ENCODE data around the gene ADCK1.
"Not testable (repeated sequence)": the region's sequence is repeated elsewhere in the genome, so short reads cannot be mapped to it uniquely, and the experiment has no call there.

Gene ADCK1

DNA sequence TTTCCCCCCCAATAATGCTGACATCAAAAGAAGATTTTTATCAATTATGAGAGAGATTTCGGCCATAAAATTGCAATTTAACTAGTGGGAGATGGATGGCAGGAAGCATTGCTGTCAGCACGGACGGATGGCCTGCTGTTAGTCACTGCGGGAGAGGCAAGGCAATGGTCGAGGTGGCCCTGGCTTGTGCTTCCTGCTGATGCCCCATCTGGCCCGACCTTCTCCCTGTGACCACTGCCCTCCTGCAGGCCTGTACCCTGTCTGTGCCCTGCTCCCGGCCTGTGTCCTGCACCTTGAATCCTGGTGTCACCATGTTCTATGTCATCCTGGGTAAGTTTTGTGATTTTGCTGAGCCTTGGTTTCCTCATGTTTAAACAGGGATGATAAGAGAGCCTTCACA lies 67.6 kb downstream of the ADCK1 start:
- DNase-seq = no peak

DNA sequence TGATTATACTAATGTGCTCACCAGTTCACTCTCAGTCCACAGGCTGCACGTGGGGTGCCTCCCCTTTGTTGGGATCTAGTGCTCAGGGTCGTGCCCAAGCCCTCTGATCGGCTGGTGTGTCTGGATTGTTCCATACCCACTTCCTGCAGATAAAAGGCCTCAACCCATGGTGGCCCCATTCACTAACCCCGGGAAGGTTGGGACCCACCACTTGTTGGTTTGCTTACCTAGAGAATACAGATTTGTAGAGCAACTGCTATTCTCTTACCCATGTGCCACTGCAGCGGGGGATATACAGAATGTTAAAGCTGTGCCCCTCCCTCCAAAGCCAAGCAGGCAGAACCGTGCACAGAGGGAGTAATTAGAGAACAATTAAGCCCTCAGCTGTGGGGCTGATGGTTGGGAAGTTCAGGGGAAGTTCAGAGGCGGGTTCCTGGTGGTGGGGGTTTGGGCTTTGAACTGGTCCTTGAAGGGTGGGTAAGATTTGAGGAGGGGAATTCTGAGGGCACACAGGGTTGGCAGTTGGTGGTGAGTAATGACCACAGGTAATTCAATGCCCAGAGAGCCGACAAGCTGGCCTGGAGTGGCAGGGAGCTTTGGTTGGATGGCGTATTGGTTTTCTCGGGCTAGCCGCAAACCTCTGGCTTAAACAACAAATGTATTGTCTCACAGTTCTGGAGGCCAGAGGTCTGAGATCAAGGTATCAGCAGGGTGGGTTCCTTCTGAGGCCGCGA lies 68.8 kb downstream of the ADCK1 start:
- no peak for DNase-seq

DNA sequence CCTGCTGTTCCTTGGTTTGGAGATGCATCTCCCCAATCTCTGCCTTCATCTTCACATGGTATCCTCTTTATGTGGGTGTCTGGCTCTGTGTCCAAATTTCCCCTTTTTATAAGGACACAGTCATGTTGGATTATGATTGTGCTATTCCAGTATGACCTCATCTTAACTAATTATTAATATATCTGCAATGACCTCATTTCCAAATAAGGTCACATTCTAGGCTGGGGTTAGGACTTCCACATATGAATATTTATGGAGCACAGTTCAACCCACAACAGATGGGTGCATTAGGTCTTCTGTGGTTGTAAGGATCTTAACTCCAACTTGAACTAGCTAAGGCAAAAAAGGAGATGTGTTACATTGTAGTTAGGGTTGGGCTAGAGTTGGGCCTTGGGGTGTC lies 69.4 kb downstream of the ADCK1 start:
- DNase-seq = no peak

DNA sequence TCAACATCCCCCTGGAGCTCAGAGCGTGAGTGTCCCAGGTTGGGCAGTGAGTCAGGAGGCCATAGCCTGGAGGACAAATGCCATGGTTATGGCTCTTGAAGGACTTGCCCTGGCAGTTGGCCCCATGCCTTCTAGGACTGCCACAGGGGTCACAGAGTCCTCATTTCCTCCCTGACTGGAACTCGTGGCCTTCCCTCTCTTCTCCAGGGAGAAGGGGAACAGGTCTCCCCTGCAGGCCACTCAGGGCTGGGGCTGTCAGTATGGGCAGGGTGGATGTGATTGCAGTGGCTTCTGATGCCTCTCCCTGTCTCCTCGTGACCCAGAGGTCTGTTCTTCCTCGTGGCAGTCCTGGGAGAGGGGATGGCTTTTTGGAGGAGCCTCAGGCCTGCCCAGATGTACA lies 70.7 kb downstream of the ADCK1 start:
- DNase-seq = no peak

DNA sequence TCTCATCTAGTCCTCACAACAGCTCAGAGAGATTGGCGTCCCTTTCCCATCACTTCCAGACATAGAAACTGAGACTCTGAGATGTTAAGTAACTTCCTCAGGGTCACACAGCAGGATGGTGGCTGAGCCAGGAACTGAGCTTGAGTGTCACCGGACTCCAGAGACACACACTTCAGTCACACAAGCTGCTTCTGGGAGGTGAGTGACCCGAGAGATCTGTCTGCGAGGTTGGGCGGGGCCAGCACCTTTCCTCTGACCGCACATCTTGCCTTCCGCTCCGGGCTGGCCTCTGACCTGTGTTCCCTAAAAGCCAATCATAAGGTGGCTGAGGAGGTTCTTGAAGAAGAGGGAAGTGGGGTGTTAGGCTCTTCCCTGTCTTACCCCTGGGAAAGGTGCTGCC lies 72.2 kb downstream of the ADCK1 start:
- no peak for DNase-seq

DNA sequence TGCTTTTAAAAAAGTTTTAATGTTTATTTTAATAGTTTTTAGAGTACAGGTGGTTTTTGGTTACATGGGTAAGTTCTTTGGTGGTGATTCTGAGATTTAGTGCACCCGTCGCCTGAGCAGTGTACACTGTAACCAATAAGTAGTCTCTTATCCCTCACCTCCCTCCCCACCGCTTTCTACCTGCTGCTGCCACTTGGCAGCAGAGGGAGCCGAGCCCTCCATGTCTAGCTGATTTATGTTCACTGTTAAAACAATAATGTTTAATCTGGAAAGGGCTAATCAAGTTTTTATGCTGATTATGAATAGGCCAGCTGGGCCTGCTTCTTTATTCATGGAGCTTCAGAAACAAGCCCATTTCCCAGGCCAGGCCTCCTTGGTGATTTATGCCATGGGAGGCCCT lies 73.1 kb downstream of the ADCK1 start:
- no peak for DNase-seq

DNA sequence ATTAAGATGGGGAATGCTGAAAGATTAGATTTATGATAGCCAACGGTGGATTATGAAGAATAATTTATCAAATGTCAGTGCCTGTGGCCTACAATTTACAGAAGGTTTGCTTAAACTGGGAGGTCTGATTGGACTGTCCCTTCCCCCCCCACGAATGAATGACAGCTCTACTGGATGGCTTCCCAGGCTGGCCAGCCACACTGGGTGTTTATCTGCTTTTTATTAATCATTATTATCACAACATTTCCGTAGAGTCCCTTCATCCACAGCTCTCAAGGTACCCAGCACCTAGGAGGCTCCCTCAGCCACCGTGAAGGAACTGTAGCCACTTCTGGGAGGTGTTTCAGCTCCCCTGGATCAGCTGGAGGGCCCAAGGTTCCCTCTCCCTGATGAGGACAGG lies 78.9 kb downstream of the ADCK1 start:
- no peak for DNase-seq

DNA sequence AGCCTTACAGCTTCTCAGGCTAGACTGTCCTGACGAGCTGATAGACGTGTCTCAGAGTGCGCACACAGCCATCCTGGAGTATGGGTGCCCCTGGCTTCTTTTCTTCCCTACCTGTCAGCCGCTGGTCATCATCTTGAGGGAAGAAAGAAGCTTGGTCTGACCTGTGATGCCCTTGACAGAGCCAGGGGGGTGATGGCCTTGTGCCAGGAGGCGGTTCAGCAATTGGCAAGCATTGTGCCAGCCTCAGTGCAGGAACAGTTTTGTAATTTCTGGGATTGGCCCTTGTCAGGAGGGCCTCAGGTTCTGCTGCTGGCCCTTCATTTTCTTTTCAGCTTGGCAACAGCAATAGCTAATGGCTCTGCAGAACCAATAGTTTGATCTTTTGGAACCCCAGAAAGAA lies 80.1 kb downstream of the ADCK1 start:
- DNase-seq = no peak

DNA sequence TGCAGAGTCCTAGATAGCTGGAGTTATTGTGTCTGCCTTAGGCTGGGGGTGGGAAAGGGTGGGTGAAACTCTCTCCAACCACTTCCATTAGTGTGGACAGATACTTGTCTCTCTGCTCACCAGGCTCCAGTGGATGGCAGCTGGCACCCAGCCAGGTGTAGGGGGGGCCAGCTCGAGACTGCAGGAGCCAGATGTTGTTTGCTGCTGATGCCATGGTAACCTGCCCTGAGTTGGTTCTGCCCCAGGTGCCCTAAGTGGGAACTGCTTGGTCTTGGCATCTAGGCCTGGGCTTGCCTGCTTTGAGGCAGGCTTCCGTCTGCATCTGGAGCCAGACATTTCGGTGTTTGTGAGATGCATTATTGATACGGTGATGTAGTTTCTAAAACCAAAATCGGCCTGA lies 82.2 kb downstream of the ADCK1 start:
- DNase-seq = no peak

DNA sequence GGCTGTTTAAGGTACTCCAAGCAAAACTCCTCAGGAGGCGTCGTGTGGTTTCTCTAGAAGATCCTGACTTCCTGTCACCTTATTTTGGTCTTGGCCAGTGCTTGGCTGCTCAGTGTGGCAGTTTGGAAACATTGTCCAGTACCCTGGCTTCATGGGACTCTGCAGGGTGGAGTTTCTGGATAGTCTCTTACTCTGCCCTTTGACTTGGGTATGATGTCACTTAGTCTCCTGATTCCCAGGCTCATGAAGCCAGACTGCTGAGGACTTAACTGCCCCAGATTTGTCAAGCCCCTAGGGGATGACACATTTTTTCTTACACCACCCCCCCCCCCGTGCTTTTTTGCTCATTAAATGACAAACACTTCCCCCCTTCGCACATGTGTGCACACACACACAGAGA lies 82.7 kb downstream of the ADCK1 start:
- DNase-seq = no peak

DNA sequence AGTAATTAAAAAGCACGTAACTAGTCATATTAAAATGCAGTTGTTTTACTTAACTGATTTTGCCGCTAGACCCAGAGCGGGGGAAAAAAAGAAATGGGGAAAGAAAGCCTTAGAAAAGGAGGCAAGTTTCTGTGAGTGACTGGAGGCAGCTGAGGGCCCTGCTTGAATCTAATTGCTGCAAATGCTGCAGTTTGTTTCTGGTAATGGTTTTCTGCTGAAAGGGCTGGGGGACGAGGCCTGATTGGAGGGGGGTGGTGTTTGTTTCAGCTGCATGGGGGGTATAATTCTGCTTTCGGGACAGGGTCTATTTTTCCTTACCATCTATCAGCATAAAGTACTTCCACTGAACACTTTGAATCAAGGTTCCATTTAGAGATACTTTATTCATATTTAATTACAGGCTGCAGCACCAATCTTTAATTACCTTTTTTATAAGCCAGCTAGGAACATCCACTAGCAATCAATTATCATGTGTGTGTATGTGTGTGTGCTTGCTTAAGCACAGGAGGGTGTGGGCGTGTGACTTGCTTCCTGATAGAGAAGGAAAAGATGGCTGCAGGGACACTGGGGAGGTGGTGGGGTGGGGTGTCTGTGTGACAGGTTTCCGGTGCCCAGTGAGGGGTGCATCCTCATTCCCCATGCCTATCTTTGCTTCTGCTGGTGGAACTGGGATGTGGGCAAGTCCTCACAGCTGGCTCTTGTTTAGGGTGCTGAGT lies 83.4 kb downstream of the ADCK1 start:
- DNase-seq = no peak

DNA sequence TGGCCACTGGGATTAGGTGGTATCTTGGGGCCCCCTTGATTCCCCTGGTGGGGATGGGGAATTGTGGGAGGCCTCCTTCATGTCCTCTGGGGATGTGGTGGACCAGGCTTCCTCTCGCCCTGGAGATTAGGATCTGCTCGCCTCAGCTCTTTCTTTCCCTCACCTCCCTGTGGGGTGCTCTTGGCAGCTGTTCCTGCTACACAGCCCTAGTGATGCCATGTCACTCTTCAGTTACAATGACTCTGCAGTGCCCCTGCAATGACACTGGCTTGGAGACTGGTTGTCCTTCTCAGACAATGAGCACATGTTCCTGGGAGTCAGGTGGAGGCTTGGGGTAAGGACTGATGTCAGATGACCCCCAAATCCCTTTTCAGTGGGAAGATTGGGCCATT lies 83.9 kb downstream of the ADCK1 start:
- no peak for DNase-seq

DNA sequence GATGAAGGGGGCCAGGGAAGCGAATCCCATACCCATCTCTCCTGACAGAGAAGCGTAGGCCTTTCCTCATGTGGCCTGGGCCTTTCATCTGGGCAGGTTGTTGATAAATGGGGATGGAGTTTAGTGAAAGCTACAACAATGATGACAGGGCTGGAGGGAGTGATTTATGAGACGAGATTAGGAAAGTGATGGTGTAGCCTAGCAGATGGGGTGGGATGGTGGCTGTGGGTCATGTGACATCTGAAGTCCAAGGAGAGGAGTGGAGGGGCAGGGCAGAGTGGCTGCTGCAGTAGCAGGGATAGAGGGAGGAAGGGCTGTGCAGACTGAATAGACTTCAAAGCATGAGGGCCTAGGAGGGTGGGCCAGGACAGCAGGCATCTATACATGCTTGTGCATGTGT lies 85.5 kb downstream of the ADCK1 start:
- DNase-seq = no peak

DNA sequence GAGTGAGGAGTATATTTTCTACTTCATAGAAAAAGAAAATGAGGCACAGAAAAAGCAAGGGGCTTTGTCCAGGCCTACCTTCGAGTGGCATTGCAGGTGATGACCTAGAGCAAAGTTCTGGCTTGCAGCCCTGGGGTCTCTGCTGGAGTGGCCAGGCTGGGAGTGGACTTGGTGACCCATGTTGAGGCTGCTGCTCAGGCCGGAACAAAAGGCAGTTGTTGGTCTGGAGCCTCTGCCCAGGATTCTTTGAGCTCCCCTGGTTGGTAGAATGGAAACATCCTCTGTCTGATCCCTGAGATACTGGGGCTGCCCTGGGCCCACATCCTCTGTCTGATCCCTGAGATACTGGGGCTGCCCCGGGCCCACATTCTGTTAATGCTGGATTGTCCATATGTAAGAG lies 86.1 kb downstream of the ADCK1 start:
- no peak for DNase-seq

DNA sequence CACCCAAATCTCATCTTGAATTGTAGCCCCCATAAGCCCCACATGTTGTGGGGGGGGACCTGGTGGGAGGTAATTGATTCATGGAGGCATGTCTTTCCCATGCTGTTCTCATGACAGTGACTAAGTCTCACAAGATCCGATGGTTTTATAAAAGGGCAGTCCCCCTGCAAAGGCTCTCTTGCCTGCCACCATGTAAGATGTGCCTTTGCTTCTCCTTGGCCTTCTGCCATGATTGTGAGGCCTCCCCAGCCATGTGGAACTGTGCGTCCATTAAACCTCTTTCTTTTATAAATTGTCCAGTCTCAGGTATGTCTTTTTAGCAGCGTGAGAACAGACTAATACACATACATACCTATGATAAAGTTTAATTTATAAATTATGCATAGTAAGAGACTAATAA lies 89.0 kb downstream of the ADCK1 start:
- not testable (repeated sequence) for DNase-seq

DNA sequence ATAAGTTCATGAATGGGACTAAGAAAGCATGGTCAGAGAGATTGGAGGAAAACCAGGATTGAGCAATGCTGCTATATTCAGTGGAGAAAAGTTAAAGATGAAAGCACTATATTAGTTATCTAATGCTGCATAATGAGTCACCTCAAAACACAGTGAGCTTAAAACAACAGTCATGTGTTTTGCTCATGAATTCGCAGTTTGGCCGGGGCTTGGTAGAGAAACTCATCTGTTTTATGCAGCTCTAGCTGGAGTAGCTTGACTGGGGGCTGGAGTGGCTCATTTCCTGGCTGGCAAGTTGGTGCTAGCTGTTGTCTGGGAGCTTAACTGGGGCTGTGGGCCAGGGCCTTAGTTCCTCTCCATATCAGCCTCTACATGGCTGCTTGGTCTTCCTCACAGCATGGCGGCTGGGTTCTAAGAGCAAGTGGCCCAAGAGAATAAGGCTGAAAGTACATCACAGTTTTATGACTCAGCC lies 90.1 kb downstream of the ADCK1 start:
- DNase-seq = no peak

DNA sequence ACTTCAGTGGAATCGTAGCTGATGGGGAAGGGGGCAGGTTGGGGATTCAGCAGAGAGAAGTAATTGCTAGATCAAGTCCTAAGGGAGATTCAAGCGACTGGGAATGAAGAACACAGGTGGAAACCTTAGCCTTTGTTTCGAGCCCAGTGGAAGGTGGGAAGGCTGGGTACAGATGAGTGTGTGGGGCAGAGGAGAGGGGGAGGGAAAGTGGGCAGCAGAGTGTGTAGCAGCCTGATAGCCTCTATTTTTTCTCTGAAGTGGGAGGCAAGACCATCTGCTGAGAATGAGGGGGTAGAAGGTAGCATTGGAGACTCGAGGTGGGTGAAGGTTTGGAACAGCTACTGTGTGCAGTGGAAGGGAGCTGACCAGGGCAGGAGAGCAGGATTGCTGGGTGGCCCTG lies 91.0 kb downstream of the ADCK1 start:
- no peak for DNase-seq

DNA sequence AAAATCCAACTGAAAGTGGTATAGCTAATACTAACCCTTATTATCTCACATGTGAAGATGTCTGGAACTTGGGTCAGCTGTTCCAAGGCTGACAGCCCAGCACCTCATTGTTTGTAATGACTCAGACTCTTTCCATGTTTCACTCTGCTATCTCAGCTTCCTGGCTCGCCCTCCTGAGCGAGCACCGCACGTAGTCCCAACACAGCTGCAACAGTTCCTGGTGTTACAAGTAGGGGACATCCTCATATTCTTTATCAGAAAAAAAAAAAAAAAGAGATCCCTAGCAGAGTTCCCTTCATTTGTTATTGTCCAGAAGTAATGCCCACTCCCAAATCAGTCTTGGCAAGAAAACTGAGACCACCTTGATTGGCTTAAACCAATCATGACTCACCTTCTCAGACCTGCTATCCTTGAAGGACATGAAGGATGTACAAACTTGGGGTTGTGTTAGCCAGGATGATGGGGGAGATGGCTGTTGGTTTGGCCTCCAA lies 92.5 kb downstream of the ADCK1 start:
- no peak for DNase-seq

DNA sequence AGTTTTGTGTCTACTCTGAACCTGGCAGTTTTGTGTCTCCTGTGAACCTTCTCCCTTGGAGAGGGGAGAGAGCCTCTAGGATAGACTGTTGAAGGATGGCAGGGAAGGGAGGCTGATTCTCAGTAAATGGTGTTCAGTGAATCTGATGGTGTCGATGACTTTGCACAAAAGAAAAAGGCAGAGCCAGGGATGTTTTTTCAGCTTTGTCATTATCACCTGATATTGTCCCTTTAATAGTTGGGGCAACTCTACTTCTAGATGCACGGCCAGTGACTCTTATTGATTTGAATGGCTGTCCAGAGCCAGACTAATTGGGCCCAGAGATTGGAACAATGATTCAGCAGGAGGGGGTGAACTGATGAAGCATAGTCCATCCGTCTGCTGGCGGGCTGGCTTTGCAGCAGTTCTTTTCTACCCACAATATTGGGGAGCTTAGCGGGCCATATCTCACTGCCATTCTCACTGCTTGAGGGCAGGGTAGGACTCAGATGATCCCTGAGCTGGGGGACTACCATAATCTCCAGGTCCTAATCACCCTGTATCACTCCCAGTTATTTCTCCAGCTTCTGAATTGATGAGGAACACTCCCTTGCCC lies 93.1 kb downstream of the ADCK1 start:
- no peak for DNase-seq

DNA sequence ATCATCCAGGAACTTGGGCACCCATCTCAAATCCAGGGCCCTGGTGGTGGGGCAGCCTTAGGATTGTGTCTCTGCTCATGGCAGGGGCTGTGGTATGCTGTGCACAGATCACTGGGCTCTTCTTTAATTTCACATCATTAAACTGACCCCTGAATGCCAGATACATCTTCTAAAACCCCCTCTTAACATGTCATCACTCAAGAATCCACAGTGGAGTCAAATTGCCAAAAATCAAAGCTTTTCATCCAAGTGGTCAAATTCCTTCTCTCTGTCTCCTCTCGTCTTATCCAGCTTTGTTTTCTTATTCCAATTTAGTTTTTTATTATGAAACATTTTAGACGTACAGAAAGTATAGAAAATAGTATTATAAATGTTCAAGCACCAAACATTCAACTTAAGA lies 97.5 kb downstream of the ADCK1 start:
- DNase-seq = no peak

DNA sequence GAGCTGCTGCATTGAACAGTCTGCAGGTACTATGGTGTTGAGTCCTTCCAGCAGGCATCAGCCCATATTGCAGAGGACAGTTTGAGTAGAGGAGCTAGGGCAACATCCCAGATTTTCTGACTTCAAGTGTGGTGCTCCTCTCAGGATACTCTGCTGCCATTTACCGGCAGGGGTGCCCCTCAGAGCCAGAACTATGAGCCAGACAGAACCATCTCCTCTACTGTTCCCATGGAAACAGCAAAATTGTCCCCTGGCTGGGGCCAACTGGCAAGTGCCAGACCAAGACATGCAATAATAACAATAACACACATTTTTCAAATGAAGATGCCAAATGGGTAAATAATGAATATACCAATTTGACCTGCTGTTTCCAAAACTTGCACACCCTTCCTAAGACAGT lies 102.9 kb downstream of the ADCK1 start:
- DNase-seq = no peak

DNA sequence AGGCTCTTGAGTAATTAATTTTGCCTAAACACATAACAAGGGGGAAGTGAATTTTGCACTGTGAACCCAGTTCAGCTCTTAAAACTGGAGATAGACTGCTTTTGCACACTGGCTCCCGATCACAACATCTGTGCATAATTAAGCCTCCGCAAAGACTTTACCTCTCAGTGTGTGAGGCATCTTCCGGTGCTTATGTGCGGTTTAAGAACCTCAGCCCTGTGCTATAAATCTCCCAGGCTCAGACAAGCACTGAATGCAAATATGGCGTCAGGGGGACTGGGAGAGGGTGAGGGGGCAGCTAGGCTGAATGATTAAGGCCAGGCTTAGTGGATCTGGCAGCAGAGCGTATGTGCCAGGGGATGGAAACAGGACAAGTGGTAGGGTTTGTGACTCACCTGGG lies 103.3 kb downstream of the ADCK1 start:
- no peak for DNase-seq

DNA sequence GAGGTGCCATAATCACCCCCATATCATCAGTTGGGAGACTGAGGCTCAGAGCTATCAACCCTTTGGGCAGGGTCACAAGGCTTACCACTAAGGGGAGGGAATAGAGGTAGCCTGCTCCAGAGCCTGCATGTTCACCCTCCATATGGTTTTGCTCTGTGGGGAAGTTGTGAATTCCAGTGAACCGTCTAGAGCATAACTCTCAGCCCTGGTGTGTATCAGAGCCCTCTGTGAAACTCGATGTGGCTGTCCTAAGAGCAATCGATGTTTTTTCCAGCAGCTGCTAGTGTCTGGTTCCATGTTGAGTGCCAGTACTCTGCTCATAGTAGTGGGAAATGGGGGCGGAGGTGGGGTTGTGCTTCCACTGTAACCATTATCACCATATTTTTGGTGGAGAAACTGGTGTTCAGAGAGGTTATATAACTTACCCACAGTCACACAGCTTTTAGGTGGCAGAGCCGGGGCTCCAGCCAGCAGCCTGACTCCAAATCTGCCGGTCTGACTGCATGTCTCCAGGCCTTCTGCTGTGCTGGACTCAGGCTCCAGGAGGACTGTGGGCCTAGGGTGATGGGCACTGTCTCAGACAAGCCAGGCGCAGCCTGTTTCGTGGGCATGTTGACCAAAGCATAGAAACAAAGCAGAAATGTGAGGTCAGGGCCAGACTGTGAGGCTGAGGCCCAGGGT lies 104.2 kb downstream of the ADCK1 start:
- no peak for DNase-seq

DNA sequence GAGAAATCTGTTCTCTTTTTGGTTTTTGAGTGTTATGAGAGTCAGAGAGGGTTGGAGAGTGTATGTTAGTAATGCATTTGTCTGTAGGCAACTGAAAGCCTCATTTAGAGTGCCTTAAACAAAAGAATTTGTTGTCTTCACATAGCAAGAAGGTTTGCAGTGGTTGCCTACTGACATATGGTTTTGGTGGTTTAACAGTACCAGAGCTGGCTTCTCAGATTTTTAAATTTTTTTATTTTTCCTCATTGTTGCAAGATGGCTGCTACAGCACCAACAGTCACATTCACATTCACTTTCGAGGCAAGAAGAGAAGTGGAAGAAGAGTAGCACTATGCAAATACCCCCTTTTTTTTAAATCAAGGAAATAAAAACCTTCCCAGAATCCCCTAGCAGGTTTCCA lies 106.5 kb downstream of the ADCK1 start:
- DNase-seq = no peak
